ENCODE results near the gene LTB4R.

The LTB4R gene

DNA sequence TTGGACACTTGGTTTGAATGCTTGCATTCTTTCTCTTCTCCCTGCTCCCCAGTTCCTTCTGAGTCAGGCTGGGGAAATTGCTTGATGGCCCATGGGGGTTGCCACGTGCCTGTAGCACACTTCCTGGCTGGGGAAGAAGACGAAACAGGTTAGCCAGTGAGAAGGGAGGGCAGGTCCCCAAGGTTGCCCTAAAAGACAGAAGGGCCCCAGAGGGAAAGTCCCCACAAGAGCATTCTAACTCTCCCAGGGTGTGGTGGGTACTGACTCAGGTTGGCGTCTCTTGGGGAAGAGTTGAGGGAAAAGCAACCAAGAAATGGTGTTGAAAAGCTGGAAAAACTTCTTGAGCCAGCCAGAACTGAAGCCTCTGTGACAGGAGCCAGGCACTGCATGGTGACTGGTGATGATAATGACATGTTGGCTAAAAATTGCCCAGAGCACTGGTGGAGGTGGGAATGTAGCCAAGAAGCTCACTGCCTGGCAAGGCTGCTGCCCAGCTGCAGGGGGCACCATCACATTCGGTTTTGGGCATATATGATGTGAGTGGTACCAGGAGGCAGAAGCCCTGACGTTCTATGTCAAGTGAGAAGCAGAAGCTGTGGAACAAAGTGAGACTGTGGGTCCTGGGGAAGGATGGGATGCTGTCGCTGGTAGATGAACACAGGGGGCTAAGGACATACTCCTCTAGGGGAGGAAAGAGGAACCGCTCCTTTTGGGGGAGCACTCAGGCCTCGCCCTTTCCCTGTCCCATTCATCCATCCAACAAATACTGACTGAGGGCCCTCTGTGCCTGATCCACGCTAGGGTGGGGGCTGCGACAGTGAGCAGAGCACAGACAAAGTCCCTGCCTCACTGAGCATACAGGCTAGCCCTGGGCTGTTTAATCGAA is 31.8 kb upstream of the LTB4R start:
- no peak for DNase-seq

DNA sequence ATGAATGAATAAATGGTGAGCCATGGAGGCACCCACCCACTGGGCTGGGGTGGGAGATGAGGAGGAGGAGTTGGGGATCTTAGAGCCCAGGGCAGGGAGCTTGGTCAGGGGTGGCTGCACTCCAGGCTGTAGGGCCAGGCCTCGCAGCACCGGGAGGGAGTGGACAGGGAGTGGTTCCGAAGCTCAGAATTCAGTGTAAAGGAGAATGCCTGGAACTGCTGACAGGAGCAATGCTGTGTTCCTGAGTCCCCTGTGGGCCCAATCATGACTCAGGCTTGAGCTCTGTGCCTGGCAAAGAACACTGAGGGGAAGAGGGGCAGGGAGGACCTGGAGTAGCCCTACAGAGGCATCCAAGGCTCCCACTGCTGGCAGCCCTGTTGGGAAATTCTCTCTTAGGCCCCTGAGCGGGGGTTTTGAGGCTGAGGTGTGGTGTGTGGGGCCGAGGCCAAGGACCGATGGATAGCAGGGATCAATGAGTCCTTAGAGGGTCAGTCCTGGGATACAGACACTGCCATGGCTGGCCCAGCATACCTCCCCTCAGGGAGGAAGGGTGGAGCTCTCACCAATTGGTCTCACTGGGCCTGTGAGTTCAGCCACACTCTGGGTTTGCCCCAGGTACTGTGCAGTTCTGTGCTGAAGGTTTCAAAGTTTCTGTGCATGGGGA is 30.4 kb upstream of the LTB4R start:
- no peak for DNase-seq

DNA sequence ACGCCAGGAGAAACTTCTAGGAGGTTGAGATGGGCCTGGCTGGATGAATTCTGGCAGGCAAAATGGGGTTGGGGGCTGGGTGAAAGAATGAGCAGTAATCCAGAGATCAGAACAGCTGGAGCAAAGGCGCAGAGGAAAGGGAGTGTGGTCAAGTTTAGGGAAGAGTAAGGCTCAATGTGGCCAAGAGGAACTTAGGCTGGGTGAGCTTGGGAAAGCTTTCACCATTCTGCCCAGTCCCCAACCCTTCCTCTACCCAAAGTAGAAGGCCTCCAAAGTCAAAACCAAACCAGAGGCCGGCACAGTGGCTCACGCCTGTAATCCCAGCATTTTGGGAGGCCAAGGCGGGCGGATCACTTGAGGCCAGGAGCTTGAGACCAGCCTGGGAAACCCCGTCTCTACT is 29.7 kb upstream of the LTB4R start:
- DNase-seq, result no peak

DNA sequence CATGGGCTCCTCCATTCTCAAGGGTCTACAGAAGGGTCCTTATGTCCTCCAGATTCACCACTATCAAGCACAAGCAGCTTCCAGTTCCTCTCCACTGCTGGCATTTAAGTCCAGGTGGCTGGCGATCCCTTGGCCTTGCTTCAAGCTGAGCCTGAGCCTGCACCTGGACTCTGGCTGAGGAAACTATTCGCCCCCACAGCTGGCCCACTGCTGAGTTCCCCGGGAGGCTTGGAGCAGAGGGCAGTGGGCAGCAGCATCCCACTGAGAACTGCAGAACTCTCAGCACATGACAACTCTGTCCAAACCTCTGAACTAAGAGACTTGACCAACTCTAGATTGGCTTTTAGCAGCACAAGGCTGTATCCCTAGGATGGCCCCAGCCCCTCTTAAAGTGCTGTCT is 28.6 kb upstream of the LTB4R start:
- DNase-seq, result no peak

DNA sequence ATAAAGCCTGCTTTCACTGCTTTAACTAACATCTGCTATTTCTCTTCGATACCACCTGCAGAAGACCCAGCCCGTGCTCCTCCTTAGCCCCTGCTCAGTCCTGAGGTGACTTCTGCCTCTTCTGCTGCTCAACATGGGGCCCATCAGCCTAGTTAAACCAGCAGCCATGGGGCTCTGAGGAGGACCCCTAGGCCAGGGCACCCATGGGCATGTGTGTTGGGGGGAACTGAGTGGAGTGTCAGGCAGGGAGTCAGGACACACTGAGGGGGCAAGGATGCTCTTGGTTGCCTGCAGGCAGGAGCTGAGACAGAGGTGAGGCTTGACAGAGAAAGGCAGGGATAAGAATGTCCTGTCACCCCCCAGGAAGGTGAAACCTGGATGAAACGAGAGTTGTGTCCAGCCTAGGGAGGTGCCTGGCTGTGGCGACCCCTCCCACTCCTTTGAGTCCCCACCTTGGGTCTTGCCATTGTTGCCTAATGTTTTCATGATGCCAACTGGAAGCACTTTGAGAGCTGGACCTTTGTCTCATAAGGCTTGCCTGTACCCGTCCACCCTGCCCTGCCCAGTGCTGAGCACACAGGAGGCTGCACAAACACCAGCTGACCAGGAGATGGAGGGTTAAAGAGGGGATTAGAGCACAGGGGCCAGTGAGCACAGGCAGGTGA is 27.4 kb upstream of the LTB4R start:
- no peak for DNase-seq

DNA sequence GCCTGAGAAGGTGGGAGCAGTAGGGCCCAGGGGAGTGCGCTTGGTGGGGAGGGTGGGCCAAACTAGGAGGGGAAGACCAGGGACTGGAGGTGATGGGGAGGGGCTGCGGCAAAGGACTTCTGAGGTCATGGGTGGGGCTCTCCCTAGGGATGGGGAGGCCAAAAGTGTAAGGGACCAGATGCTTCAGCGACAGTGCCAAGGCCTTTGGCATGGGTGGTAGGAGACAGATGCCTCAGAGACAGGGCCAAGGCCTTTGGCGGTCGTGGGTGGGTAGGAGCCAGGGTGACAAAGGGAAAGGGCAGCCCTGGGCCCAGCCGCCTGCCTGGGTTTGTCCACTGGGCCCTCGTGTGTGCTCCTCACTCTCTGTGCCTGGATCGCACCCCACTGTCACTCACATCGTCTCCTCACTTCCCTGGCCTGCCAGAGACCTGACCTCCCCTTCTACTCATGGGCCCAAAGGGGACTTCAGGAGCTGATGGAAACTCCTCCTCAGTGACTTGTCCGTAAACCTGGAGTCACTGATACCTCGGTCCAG is 26.7 kb upstream of the LTB4R start:
- no peak for DNase-seq

DNA sequence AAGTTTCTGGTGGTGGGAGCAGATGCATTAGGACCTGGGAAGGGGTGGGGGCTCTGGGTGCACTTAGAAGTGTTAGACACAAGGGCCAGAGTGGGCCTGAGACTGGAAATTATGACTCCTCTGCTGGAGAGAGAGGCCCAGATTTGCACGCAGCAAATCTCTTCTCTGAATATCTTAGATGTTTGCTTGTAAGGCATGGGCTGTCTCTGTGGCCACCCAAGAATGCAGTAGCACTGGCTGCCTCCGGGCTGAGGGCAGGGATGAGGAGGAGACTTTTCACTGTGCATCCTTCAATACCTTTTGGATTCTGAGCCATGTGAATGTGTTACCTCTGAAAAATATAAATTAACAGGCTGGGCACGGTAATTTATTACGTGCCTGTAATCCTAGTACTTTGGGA is 26.0 kb upstream of the LTB4R start:
- no peak for DNase-seq

DNA sequence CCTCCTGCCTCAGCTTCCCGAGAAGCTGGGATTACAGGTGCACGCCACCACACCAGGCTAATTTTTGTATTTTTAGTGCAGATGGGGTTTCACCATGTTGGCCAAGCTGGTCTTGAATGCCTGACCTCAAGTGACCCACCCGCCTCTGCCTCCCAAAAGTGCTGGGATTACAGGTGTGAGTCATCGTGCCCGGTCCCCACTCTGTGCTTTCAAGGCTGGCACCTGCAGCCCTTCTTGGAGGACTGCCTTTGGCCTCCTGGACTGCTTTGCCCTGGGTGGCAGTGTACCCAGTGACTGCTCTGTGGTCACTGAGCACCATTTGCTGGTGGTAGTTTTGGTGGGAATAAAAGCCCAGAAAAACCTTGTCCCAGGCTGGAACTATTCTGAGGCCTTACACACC is 24.3 kb upstream of the LTB4R start:
- DNase-seq, result no peak

DNA sequence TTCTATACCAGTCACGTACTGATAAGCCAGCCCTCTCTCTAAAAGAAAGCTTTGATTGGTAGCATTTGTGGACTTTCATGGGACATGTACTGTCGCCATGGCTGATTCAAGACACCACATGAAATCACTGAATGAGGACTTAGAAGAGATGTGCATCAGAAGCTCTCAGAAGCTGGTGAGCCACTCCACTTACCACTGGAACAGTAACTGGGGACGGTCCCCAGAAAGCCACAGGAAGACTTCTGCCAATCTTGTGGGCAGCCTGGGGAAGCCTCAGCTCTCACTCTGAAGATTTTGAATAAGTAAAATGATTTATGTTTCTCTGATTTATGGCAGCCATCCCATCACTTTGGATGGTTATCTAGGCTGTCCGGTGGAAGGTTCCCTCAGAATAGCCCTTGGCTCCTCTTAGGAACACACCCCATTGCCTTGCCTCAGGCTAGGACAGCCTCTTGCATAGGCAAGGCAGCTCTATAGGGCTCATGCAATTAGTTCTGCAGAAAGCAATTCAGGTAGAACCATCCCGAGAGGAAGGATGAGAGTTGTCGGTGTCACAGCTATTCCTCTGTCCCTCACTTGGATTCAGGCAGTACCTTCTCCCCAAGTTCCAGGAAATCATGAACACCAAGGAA is 21.5 kb upstream of the LTB4R start:
- DNase-seq, result no peak

DNA sequence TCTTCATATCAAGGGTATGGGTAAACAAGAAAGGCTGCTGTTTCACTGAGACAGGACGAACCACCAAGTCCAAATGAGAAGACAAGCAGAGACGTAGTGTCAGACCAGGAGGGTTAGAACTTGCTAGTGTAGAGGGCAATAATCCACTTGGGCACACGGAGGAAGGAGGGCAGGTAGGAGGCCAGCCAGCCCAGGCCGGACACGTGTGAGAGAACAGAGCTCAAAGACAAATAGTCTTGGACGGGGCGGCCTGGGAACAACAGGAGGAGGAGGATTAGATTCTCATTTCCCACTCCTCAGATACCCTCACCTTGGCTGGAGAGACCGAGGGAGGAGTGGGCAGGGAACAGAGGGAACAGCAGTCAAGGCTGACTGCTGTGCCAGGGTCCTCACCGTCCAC is 20.6 kb upstream of the LTB4R start:
- DNase-seq, result no peak

DNA sequence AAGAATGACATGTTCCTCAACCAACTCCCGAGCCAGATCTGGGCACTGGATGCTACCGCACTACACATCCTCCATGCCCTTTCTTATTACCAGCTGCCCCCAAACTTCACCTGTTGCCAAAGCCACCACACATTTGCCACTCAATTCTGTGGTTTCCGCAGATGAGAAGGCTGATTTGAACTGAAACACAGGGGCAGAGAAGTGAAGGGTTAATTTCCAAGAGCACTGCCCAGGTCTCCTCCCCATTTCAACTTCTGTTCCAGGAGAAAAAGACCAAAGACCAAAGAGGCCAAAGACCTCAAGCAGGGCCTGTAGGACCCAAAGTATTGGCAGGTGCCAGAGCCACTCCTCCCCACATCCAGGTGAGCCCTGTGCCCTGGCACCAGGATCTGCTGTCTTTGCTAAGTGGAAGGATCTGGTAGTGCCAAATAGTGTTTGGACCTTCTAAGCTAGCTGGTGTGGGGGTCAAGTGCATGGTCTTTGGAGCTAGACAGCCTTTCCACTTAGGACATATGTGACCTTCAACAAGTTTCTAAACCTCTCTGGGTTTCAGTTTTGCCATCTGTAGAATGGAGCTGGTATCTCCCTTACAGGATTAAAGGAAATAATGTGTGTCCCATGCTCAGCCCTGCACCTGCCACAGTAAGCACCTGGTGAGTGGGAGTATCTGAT is 19.7 kb upstream of the LTB4R start:
- no peak for DNase-seq

DNA sequence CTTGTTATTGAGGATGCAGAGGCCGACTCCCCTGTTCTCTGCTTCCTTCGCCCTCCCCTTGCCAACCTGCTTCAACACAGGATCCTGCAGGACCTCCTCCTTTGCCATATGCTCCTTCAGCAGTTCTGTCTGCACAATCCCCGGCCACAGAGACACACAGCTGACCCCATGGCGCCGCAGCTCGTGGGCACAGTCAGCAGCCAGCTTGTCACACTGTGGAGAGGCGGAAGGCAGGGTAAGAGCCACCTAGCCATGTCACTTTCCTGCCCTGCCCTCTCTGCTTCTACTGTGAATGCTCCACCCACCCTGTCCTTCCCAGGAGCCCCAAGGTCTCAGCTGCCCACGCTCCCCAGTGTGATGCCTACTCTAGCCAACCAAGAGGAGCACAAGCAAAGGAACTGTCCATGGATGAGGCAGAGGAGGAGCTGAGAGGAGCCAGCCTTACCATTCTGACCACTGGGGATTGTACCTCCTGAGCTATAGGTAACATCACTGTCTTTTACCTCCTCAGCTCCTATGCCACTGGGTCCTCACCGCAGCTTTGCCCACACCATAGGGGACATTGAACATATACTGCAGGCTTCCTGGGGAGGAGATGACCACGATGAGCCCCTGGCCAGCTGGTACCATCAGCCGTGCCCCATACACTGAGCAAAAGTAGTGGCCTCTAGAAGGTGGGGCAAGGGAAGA is 19.0 kb upstream of the LTB4R start:
- no peak for DNase-seq

DNA sequence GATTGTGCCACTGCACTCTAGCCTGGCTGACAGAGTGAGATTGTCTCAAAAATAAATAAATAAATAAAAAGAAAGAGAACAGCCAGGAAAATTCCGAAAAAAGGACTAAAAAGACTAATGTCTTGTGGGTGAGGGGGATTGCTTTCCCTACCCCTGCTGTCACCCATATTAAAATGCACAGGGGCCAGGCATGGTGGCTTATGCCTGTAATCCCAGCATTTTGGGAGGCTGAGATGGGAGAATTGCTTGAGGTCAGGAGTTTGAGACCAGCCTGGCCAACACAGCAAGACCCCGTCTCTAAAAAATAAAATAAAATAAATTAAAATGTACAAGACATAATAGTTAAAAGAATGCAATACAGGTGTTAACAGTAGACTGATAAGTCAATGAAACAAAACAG is 17.8 kb upstream of the LTB4R start:
- no peak for DNase-seq

DNA sequence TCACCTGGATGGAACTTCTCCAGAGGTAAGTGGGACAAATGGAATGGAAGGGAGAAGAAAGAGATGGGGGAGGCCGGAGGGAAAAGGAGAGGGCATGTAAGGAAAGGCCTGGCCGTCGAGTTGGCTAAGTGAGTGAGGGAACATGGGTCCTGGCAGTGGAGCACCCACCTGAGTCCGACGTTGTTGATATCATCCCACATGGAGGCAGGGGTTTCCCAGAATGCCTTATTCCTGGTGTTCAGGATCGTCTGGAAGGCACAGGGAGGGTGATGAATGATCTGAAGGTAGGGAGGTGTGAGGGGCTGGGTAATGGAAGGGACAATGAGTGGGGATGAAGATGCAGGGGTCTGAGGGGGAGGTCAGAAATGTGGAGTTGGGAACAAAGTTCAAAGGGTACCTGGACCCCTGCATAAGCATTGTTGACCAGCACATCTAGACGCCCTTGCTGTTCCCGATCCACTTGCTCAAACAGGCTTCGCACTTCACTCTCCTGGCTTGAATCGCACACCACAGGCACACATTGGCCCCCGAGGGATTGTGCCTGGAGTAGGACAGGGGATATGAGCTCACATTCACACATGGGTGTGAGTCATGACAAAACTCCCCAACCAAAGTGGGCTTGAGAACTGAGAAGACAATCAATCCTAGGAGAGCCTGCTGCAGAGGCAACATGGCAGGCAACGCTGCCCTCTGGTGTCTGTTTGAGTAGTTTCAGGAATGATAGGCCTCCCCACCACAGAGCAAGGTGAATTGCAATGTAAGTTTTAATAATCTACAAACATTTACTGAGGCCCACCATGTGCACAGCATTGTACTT is 14.8 kb upstream of the LTB4R start:
- peak; percentile 86 for DNase-seq

DNA sequence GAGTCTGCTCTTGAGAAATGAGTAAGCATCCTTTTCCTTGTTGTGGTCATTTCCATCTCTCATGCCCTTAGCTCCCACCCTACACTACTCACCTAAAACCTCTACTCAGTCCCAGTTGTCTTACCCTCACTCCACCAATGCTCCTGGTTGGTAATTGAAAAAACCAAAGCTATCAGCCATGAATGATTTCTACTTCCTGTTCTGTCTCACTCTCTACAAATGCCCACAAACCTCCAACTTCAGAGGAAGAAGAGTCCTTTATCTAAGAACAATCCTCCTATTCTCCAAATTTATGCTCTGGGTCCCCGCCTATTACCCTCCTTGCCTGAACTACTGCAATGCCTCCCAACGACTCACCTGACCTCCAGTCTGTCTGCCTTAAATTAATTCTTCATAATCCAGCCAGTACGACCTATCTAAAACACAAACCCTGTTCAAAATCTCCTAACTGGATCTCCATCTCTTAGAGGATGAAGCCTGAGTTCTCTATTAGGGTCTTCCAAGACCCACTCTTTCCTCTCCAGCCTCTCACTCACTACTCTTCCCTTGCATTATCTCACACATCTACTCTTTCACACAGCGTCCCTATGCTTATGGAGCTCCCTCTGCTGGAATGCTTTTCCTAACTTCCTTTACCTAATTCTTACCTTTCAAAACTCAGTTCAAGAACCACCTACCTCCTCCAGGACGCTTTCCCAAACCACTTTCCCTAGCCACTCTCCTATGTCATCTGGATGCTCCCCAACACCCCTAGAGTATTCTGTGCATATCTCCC is 13.9 kb upstream of the LTB4R start:
- no peak for DNase-seq

DNA sequence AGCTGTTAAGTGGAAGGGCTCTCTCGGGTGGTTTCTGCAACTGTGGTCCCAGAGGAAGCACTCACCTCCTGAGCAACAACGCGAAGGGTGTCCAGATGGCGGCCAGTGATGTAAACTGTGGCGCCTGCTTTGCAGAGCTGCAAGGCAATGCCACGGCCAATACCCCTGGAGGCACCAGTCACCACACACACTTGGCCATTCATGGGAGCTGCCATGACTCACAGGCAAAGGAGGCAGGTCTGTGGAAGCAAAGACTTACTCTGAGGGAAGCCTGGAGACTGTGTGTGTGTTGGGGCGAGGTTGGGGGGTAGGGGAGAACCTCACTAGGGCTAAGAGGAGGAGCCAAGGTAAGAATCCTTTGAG is 12.4 kb upstream of the LTB4R start:
- DNase-seq, result no peak

DNA sequence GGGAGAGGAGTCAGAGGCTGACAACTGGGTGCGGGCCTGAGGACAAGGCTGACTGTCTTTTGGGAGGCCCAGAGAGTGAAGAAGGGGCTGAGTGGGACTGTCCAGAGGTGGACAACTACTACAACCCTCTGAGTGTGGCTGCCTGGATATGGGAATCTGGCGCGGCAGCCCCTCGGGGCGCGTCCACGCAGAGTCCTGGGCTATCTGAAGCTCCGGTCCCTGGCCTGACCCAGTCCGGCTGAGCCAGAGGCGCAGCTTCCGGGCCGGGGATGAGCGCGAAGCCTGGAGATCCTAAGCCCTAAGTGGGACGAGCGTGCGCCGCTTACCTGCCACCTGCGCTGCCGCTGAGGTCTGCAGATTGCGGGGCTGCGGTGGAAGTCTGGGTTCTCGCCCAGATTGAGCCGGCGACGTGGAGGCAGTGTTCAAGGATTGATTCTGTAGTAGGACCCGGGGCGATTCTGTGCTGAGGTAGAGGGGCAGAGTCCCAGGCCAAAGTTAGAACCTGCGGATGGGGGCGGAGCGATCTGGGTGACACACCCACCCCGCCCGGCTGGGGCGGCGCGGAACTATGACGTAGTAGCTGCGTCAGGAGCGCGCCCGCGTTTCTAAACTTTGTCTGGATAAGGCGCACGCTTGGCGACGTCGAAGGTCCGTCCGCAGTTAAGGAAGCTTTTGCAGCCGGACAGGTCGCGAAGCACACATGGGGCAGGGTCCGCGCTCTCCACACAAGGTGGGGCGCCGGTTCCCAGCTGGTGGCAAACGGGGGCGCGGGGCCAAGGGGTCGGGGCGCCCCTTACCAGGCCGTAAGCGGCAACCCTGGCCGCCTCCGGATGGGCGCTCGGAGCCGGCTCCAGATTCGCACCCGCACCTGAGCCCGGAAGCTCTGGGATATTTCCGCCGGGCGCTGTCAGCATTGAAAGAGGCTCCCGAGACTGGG is 11.8 kb upstream of the LTB4R start, which contains the start of the genes DHRS1 and NOP9:
Gene DHRS1 (minus strand): TSS at position 526 of the 937 bp plus-strand sequence. CDS start 674 bp downstream, outside the sequence.
Gene NOP9 (plus strand): TSS at position 596 of the 937 bp plus-strand sequence. CDS start 105 bp downstream, at position 701.
- DNase-seq, result peak; percentile 97

DNA sequence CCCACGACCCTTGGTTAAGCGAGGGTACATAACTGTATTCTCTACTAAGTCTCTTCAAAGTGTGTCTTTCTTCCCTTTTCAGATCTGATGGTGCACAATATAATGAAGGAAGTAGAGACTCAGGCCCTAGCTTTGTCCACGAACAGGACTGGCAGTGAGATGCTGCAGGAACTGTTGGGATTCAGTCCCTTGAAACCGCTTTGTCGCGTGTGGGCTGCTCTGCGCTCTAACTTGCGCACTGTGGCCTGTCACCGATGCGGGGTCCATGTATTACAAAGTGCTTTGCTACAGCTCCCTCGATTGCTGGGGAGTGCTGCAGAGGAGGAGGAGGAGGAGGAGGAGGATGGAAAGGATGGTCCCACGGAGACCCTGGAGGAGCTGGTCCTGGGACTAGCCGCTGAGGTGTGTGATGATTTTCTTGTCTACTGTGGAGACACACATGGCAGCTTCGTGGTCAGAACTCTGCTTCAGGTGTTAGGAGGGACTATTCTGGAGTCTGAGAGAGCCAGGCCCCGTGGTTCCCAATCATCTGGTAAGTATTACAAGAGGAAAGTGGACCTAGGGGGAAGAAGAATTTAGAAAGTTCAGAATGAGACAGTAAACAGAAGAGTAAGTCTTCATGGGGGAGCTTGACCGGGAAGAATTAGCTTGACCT is 10.8 kb upstream of the LTB4R start:
- DNase-seq, result no peak

All from eye (tissue), 1 donor.